ENCODE results near the gene COA3. TPM values are rescaled to one million over a fixed set of nuclear protein-coding genes. Genes with fewer than 3 reads are reported as not detected.

The COA3 gene
- total RNA-seq, 1 donor from 2014 or later: 50.7 TPM

DNA sequence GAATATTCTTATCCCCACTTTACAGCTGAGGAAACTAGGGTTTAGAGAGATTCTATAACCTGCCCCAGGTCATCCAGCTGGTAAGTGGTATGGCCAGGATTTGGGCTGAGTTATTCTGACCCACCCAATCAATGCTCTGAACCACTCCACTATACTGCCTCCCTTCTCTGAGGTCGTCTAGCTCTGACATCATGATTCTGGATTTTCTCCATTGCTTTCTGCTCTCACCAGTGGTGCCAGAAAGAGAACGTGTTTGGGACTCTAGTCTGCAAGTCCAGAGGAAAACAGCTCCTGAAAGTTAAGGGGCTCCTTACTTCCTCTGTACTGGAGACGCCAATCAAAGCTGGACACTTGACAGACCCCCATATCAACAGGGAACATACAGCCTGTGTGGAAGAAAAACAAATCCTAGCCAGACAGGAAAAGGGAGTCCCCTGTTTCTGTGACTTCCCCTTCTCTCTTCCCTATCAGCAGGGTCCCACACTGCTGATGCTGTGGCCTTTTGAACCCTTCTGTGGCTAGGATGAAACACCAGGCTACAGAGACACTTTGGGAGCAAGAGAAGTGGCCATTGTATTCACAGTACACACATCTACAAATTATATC lies 47.7 kb downstream of the COA3 start:
- DNase-seq: peak; percentile 14

DNA sequence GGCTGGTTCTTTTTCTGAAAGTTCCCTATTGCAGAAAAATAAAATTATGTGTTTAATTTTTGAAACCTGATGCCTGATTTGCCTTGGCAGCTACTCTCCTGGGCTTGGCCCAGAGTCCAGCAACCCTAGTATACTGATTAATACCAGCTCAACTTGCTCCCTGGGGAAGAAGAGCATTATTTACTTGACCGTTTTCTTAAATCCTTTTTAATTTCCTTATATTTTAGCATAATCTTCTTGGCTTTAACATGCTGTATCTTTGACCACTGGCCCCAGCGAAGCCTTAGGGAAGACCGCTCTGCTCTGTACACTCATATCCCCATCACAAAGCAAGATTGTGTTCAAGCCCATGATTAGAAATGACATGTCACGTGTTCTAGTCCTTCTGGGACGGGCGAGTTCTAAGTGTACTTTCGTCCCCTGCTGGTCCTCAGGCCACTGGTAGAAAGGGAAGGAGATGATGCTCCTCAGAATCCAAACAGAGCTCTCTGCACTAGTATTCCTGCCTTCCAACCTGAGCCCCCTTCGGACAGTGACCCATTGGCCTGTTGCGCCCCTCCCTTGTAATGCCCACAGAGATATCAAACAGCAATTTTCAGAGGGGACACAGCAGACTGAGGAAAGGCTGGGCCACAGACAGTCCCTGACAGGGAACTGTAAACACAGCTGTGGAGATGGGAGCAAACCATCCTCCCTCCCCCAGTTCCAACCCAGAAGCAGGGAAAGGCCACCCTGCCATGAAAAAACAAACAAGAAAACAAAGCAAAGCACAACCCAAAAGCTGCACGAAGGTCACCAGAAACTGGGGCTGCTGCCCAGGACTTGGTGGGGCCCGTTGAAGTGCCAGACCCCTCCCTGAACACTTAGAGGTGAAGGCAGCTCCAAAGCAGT lies 49.4 kb downstream of the COA3 start:
- no peak for DNase-seq

DNA sequence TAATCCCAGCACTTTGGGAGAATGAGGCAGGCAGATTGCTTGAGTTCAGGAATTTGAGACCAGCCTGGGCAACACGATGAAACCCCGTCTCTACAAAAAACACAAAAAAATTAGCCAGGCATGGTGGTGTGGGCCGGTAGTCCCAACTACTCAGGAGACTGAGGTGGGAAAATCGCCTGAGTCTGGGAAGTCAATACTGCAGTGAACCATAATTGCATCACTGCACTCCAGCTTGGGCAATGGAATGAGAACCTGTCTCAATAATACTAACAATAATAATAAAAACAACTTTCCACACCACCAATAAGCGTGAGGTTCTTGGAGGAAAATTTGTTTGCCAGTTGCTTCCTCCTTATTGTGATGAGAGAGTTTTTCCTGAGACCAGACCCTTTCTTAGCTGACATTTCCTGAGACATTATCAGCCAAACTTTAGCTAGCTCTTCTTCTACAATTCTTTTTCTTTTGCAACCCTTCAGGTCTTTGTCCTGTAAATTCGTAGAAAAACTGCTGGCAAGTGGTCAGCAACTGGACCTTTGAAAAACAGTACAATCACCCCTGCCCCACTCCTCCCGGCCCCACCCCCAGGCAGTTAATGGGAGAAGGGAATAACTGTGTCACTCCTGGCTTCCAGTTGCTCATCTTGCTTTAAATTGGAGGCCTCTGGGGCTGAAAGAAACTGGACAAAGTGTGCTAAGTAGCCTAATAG lies 50.1 kb downstream of the COA3 start:
- no peak for DNase-seq

Small RNAs within 50 kb of the gene (small RNA-seq; reads per million reads assigned to genes)
- gene HMGN2P15 (ENCODE audit: low replicate concordance) (not detected), gene MIR6781 (ENCODE audit: low replicate concordance) (not detected)

Other genes starting within 250 kb of the COA3 start
- 0.21 TPM for gene HSD17B1, start 245.8 kb downstream of the COA3 start, total RNA-seq
- gene COASY, start 236.6 kb downstream of the COA3 start, total RNA-seq: 20.4 TPM
- gene MLX, start 231.6 kb downstream of the COA3 start, total RNA-seq: 30.2 TPM
- 3.0 TPM for gene PSMC3IP, start 221.0 kb downstream of the COA3 start, total RNA-seq
- 52.6 TPM for gene RETREG3, start 189.3 kb downstream of the COA3 start, total RNA-seq
- 21.1 TPM for gene TUBG1, start 189.0 kb downstream of the COA3 start, total RNA-seq
- 6.2 TPM for gene TUBG2, start 139.4 kb downstream of the COA3 start, total RNA-seq
- gene PLEKHH3, start 121.7 kb downstream of the COA3 start, total RNA-seq: 38.9 TPM
- gene CCR10, start 116.9 kb downstream of the COA3 start, total RNA-seq: 1.5 TPM
- 14.7 TPM for gene CNTNAP1, start 116.2 kb downstream of the COA3 start, total RNA-seq
- 35.6 TPM for gene EZH1, start 53.7 kb downstream of the COA3 start, total RNA-seq
- 11.9 TPM for gene RAMP2, start 37.5 kb downstream of the COA3 start, total RNA-seq
- 40.3 TPM for gene VPS25, start 25.3 kb downstream of the COA3 start, total RNA-seq
- gene WNK4, start 18.1 kb downstream of the COA3 start, total RNA-seq: not detected
- gene CNTD1, start 157 bp upstream of the COA3 start, total RNA-seq: not detected
- 68.7 TPM for gene BECN1, start 25.6 kb upstream of the COA3 start, total RNA-seq
- gene PSME3, start 34.7 kb upstream of the COA3 start, total RNA-seq: 48.5 TPM
- 1.4 TPM for gene AOC2, start 45.9 kb upstream of the COA3 start, total RNA-seq
- gene AOC3, start 52.5 kb upstream of the COA3 start, total RNA-seq: 23.0 TPM
- gene G6PC1, start 102.1 kb upstream of the COA3 start, total RNA-seq: not detected
- gene AARSD1, start 165.8 kb upstream of the COA3 start, total RNA-seq: 16.0 TPM
- gene PTGES3L, start 181.4 kb upstream of the COA3 start, total RNA-seq: 61.5 TPM
- 10.7 TPM for gene RUNDC1, start 181.9 kb upstream of the COA3 start, total RNA-seq
- 1,583 TPM for gene RPL27, start 199.7 kb upstream of the COA3 start, total RNA-seq
- gene IFI35, start 208.1 kb upstream of the COA3 start, total RNA-seq: 6.7 TPM
- 66.7 TPM for gene VAT1, start 223.7 kb upstream of the COA3 start, total RNA-seq
- gene RND2, start 226.5 kb upstream of the COA3 start, total RNA-seq: 0.92 TPM

All from tongue (tissue), 3 donors.